Measurements from ENCODE around the gene SLC5A9.

DNA sequence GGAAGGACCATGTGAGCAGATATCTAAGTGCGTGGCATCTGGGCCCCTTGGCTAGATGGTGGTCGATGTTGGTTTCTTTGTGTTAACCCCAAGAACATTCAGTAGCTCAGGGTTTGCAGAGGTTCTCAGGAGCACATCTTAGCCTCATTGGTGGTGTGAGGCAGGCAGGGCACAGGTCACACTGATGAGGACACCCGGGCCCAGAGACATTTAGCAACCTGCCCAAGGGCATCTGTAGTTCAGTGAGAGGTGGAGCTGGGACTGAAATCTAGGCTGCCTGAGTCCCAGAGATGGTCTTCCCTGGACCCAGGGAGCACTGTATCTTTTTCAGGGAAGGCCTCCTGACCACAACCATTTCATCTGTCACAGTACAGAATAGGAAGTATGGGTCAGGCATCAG, 859 bp upstream of the SLC5A9 start:
- TF ChIP-seq, protein P1, sequence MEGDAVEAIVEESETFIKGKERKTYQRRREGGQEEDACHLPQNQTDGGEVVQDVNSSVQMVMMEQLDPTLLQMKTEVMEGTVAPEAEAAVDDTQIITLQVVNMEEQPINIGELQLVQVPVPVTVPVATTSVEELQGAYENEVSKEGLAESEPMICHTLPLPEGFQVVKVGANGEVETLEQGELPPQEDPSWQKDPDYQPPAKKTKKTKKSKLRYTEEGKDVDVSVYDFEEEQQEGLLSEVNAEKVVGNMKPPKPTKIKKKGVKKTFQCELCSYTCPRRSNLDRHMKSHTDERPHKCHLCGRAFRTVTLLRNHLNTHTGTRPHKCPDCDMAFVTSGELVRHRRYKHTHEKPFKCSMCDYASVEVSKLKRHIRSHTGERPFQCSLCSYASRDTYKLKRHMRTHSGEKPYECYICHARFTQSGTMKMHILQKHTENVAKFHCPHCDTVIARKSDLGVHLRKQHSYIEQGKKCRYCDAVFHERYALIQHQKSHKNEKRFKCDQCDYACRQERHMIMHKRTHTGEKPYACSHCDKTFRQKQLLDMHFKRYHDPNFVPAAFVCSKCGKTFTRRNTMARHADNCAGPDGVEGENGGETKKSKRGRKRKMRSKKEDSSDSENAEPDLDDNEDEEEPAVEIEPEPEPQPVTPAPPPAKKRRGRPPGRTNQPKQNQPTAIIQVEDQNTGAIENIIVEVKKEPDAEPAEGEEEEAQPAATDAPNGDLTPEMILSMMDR (IDR thresholded peaks at IDR 0.05; ENCODE audit: low read depth, low read length), result no peak
- TF ChIP-seq EZH2phosphoT487 (IDR thresholded peaks at IDR 0.05; ENCODE audit: low read depth), result no peak

Data from OCI-LY3 (cell line).